GM19372 (cell line): ENCODE results near the gene POSTN.
"Not testable (repeated sequence)": the region's sequence is repeated elsewhere in the genome, so short reads cannot be mapped to it uniquely, and the experiment has no call there.

Source experiments
- ATAC-seq: cut with Tn5 transposase; IDR thresholded peaks from one replicate; pipeline ENCODE4 v1.9.1; 2021; ENCODE audit warnings: mild to moderate bottlenecking, low read depth, moderate library complexity; ENCODE audit not compliant: unreplicated experiment

Gene POSTN

DNA sequence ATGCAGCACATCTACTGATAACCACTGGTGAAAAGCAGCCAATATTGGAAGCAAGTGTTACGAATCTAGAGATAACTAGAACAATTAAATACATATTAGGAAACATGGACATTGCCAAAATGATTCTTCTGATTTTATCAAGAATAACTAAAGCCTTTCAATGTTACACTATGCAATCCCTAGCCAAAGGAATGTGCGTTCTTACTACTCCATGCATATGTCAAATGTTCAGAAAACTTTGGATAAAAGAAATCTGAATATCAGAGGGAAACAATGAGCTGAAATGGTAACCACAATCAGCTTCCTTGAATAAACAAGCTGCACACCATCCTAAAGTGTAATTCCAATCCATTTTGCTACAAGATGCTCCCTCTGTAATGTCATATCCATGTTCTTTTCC is 951 bp upstream of the POSTN start:
- ATAC-seq, result no peak

- ATAC-seq, result no peak
Measured at GRCh38 chr13:37597477-37598025, 1.0 kb downstream of the POSTN start.

DNA sequence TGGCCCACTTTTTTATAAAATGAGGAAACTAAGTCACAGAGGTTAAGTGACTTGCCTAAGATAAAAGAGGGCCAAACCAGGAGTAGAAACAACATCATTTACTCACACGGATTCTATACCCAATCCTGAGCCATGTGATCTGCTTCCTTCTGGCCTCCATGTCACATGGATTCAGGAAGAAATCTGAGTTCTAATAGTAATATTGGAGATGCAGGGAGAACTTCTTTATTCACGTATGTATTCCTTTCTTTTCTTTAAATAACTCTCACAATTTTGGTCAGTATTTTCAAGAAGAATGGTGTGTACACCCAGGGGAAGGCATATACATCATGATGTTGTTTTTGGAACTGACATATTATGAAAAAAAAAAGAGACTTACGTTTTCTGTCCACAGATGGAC is 1.8 kb downstream of the POSTN start:
- no peak for ATAC-seq

- no peak for ATAC-seq
Measured at GRCh38 chr13:37595162-37595561, 3.4 kb downstream of the POSTN start.

- no peak for ATAC-seq
Measured at GRCh38 chr13:37594550-37594949, 4.0 kb downstream of the POSTN start.

DNA sequence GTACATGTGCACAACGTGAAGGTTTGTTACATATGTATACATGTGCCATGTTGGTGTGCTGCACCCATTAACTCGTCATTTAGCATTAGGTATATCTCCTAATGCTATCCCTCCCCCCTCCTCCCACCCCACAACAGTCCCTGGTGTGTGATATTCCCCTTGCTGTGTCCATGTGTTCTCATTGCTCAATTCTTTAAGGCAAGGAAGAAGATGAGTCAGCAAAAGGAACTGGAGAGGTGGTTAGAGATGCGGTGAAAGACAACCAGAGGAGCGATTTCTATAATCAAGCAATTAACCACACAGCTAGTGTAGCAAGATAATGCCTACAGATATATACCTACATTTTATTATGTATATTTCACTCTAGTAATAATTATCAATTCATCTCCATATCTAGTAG is 9.2 kb downstream of the POSTN start:
- not testable (repeated sequence) for ATAC-seq

GRCh38 chr13:37587236-37587635 is 11.3 kb downstream of the POSTN start:
- no peak for ATAC-seq

- ATAC-seq, result no peak
Measured at GRCh38 chr13:37586164-37586563, 12.4 kb downstream of the POSTN start.

DNA sequence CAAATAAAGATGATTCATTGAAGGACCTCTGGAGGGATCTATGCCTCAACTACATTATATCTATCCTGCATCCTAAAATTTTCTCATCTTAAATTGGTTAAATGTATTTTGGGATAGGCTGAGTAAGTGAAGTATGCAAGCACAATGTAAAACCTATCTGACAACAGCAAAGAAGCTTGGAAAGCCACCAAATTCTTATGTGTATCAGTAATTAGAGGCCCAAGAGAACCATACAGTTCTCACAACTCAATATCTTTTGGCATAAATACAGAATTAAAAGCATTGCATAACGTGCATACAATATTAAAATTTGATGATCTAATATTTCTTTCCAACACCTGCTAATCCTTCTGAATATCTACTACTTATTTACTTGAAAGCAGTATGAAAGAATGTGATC is 13.0 kb downstream of the POSTN start:
- no peak for ATAC-seq

DNA sequence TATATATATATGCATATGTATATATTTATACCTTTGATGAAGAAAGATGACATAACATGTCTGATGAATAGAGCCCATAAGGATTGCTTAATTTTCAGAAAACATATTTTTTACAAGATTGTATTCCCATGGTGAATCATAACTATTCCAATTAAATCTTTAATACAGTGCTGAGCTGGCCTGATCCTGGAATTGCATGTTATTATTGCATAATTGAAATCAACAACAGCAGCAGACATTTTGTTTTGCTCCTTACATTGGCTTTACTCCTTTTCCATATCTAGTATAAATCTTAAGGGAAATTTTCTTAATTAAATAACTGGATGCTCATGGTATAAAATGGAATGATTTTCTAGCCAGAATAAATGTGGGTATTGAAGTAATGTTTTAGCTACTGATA is 22.0 kb downstream of the POSTN start:
- no peak for ATAC-seq

GRCh38 chr13:37565425-37565824 is 33.1 kb downstream of the POSTN start:
- ATAC-seq, result no peak

DNA sequence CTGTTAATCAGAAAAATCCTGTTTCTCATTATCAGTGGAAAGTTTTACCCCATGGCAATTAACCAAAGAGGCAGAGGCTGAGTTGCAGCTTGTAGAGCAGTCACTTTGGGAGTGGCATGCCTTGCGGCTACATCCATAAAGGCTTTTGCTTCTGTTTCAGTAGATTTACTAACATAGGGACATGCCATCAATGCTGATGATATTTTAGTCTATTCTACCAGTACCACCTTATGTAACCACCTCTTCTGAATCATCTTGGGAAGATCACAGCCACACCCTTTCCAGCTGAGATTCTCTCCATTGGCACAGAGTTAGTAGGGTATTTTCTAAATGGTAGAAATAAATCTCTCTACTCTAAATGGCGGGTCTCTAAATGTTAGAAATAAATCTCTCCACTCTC is 37.5 kb downstream of the POSTN start:
- no peak for ATAC-seq

GRCh38 chr13:37560526-37560925 is 38.0 kb downstream of the POSTN start:
- ATAC-seq, result no peak

DNA sequence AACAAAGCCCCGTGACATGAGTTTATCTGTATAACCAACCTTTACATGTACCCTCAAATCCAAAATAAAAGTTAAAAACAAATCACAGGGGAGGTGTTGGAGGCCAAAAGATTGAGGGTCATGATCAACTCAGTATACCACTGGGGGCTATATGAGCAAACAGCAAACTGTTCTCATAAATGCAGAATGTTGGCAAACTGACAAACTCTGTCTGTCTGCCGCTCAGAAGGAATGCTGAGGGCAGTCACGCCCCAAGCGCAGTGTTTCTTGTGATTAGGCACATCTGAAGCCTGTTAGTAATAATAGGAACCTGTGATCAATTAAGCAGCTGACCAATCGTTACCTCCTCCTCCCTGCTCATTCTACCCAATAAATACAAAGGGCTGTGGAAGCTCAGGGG is 39.8 kb downstream of the POSTN start:
- ATAC-seq, result not testable (repeated sequence)

- no peak for ATAC-seq
Measured at GRCh38 chr13:37546087-37546486, 52.5 kb downstream of the POSTN start.

DNA sequence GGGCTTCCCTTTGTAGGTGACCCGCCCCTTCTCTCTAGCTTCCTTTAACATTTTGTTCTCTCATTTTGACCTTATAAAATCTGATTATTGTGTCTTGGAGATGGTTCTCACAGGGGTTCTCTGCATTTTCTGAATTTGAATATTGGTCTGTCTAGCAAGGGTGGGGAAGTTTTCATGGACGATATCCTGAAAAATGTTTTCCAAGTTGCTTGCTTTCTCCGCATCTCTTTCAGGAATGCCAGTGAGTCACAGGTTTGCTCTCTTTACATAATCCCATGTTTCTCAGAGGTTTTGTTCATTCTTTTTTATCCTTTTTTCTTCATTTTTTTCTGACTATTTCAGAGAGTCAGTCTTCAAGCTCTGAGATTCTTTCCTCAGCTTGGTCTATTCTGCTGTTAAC is 53.6 kb downstream of the POSTN start:
- no peak for ATAC-seq

DNA sequence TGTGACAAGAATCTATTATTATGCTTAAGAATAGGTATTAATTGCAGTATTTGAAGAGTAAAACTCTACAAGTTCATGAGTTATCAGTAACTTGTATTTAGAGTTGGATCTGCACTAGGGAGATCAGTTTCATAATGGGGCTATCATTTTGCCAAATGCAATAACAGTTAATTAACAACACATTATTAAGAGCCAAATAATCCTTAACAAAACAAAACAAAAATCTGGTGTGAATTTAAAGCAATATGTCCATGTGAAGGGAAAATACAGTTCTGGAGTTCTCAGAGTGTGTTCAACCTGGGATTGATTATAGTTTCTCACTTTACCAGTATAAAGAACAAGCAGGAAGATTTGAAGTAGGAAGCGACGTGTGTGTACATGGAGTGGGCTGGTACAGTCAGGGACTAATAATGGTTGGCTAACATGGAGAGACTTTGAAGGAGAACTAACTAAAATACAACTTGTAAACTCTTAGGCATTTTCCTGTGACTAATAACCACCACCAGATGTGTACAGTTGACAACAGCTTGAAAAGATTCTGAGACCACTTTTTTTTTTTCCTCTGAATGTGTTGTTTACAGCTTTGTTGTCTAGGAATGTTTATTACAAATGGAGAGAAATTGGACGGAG is 58.5 kb downstream of the POSTN start:
- ATAC-seq, result no peak

DNA sequence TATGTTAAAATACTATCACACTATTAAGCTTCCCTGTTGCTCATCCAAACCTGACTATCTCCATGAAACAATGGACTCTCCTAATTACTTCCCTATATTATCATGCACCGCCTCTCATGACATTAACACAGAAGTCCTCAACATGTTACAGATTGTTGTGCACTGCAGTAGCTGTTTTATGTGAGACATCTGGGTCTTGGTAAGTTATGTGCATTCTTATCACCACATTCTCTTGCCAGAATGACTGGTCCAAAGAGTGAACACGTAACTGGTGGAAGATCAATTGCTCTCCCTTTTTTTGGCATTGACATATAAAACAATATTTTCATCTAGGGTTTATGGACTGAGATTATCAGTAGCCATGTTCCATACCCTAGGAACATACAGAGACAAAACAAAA is 59.4 kb downstream of the POSTN start:
- ATAC-seq, result no peak

DNA sequence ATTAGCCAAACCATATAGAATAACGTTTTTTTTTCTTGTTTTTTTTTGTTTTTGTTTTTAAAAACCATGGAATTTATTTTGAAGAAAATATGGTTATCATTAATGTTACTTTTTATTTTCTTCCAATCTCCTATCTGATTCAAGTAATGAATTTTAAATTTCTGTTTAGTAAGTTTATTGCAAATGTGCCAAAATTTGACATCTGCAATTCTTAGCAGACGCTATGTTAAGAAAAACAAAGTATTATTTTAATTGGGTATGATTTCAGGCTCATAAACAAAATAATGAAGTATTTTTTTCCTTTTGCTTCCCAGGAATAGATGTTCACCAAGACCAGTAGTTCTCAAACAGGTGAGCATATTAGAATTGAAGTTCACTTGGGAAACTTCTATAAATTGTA is 63.1 kb downstream of the POSTN start:
- ATAC-seq, result no peak

DNA sequence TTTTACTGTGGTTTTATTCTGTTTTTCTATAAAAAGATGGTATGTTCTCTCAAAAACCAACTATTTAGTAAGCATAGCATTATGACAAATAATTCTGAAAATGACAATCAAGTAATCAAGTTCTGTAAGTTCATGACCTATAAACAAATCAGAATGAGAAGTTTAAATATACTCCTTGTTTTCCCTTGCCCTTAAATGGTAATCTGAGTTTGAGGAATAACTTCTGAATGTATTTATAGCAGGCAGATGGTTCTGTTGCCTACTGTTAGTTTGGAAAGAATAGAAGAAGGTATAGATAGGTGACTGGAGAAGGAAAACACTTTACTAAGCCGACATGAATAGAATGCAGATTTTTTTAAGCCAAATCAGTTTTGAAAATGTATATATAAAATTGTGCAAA is 63.9 kb downstream of the POSTN start:
- ATAC-seq, result no peak

- ATAC-seq, result no peak
Measured at GRCh38 chr13:37534181-37534580, 64.4 kb downstream of the POSTN start.

DNA sequence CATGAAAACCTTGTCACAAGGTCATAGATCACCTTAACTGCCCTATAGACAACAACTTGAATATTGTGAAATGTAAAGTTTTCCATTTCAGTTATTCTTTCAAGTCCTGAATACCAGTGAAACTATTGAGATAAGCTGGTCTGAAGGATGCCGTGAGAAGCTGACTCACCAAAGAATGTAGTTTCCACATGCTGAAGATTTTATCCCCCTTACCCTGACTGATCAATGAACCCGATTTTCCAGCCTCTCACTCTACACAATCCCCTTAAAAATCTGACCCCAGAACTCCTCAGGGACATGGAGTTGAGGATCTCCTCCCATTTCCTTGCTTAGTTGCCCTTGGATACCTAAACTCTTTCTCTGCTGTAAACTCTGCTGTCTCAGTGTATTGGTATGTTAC is 67.5 kb downstream of the POSTN start:
- ATAC-seq, result no peak
